ENCODE measurements around the gene CPT1B.

DNA sequence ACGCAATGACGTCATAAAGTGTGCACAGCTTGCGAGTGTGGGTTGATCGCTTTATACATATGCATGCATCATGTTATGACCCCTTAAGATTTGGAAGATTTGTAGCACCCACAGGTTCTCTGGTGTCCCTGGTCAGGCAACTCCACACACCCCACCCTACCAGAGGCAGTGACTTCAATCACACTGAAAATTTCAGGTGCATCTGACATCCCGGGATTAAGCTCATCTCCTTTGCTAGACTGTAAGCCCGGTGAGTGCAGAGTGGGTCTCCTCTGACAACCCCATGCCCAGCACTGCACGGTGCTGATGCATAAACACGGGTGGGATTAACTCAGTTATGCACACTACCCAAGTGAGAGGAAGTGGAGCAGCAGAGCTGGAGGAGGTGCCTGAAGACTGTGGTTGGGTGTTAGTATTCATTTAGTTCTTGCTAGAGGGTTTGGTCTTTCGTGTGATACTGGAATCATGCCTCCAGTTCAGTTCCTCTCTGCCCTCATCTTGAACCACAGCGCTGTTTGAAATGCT, 43.2 kb upstream of the CPT1B start:
- TF ChIP-seq EZH2 (IDR thresholded peaks at IDR 0.05; ENCODE audit: low read depth, unreplicated experiment) (no peak), EZH2phosphoT487 (IDR thresholded peaks at IDR 0.05; ENCODE audit: unreplicated experiment) (no peak), POLR2AphosphoS5 (IDR thresholded peaks at IDR 0.05; ENCODE audit: low read depth) (no peak), JUNB (IDR thresholded peaks at IDR 0.05; ENCODE audit: unreplicated experiment) (no peak), ZNF331 (CRISPR knock-in tag; IDR thresholded peaks at IDR 0.05; ENCODE audit: low read depth) (no peak), CREB1 (CRISPR knock-in tag; IDR thresholded peaks at IDR 0.05; ENCODE audit: low read depth) (no peak)
- TF ChIP-seq, protein P1, sequence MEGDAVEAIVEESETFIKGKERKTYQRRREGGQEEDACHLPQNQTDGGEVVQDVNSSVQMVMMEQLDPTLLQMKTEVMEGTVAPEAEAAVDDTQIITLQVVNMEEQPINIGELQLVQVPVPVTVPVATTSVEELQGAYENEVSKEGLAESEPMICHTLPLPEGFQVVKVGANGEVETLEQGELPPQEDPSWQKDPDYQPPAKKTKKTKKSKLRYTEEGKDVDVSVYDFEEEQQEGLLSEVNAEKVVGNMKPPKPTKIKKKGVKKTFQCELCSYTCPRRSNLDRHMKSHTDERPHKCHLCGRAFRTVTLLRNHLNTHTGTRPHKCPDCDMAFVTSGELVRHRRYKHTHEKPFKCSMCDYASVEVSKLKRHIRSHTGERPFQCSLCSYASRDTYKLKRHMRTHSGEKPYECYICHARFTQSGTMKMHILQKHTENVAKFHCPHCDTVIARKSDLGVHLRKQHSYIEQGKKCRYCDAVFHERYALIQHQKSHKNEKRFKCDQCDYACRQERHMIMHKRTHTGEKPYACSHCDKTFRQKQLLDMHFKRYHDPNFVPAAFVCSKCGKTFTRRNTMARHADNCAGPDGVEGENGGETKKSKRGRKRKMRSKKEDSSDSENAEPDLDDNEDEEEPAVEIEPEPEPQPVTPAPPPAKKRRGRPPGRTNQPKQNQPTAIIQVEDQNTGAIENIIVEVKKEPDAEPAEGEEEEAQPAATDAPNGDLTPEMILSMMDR (conservative IDR thresholded peaks at IDR 0.05; ENCODE audit: low read depth in 2 of 2): no peak
- TF ChIP-seq, protein P2, sequence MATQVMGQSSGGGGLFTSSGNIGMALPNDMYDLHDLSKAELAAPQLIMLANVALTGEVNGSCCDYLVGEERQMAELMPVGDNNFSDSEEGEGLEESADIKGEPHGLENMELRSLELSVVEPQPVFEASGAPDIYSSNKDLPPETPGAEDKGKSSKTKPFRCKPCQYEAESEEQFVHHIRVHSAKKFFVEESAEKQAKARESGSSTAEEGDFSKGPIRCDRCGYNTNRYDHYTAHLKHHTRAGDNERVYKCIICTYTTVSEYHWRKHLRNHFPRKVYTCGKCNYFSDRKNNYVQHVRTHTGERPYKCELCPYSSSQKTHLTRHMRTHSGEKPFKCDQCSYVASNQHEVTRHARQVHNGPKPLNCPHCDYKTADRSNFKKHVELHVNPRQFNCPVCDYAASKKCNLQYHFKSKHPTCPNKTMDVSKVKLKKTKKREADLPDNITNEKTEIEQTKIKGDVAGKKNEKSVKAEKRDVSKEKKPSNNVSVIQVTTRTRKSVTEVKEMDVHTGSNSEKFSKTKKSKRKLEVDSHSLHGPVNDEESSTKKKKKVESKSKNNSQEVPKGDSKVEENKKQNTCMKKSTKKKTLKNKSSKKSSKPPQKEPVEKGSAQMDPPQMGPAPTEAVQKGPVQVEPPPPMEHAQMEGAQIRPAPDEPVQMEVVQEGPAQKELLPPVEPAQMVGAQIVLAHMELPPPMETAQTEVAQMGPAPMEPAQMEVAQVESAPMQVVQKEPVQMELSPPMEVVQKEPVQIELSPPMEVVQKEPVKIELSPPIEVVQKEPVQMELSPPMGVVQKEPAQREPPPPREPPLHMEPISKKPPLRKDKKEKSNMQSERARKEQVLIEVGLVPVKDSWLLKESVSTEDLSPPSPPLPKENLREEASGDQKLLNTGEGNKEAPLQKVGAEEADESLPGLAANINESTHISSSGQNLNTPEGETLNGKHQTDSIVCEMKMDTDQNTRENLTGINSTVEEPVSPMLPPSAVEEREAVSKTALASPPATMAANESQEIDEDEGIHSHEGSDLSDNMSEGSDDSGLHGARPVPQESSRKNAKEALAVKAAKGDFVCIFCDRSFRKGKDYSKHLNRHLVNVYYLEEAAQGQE (IDR thresholded peaks at IDR 0.05; ENCODE audit: unreplicated experiment): no peak

Data from GM23338 (cell line).